ENCODE data around the gene CLHC1. TPM values are rescaled to one million over a fixed set of nuclear protein-coding genes. Genes with fewer than 3 reads are reported as not detected.
A peak's percentile ranks its signal among the peaks of the same experiment; 100 is the strongest.

Gene CLHC1
- total and polyA plus RNA-seq, 4 donors = 0.45 to 4.9 (median 2.6) TPM

DNA sequence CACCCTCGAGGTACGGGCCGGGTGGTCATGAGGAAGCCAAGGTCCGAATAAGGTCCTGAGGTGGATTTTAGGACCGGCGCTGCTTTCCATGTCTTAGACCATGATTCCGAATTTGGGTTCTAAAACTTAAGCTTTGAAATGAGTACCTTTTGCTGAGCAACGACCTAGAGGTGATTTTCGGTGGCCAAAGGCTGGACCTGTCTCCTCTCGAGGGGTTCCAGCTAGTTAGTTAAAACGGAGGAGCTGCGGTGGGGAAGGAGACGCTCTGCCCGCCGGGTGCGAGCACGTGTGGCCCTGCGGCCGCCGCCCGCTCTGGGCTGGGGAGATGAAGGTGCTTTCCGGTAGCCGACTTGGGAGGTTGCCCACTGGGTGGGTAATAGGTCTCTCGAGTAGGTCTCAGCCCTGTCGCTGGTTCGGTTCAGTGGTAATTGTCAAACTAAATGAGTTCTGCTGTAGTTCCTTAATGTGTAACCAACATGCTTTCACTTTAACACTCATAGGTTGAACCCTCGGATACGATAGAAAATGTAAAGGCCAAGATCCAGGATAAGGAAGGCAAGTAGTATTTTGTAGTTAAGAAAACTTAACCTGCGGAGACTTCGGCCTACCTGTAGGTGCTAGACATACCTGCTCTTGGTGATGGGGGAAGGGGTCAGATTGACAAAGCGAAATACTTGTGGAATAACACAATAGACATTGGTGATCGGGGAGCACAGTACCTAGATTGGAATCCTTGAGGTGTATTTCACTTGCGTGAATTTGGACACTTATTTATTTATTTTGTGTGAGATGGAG, 967 bp upstream of the CLHC1 start:
- Histone ChIP-seq H3K9me3 (ENCODE audit: control insufficient read depth in 4 of 4, low read length in 3 of 4) (no peaks in the 10 kb centered on the region), H3K27me3 (ENCODE audit: control insufficient read depth in 4 of 4, insufficient read depth in 4 of 4, low read length in 3 of 4) (no peaks in the 10 kb centered on the region), H3K4me3 (ENCODE audit: low read depth in 1 of 3, low read length in 3 of 3) (peak overlapping the region; percentile 69 to 99 (median 98)), H3K27ac (ENCODE audit: low read depth in 1 of 2, low read length in 2 of 2) (peak overlapping the region; percentile 89 to 96), H3K36me3 (ENCODE audit: control insufficient read depth in 4 of 4, insufficient read depth in 3 of 4, low read depth in 1 of 4, low read length in 3 of 4) (peaks cover 7 to 25% (median 23%) of the 10 kb centered on the region in 4 donors), H3K4me1 (ENCODE audit: control insufficient read depth in 4 of 4, insufficient read depth in 4 of 4, low read length in 3 of 4) (peaks cover 2 to 21% (median 11%) of the 10 kb centered on the region in 4 donors), H3K9ac (ENCODE audit: low read depth in 1 of 2, low read length in 2 of 2) (peak overlapping the region; percentile 91 to 98)
- DNase-seq (ENCODE audit: low spot score) = peak; percentile 52
- TF ChIP-seq, protein P1, sequence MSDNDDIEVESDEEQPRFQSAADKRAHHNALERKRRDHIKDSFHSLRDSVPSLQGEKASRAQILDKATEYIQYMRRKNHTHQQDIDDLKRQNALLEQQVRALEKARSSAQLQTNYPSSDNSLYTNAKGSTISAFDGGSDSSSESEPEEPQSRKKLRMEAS (IDR thresholded peaks at IDR 0.05) = no peak
- TF ChIP-seq, protein P2, sequence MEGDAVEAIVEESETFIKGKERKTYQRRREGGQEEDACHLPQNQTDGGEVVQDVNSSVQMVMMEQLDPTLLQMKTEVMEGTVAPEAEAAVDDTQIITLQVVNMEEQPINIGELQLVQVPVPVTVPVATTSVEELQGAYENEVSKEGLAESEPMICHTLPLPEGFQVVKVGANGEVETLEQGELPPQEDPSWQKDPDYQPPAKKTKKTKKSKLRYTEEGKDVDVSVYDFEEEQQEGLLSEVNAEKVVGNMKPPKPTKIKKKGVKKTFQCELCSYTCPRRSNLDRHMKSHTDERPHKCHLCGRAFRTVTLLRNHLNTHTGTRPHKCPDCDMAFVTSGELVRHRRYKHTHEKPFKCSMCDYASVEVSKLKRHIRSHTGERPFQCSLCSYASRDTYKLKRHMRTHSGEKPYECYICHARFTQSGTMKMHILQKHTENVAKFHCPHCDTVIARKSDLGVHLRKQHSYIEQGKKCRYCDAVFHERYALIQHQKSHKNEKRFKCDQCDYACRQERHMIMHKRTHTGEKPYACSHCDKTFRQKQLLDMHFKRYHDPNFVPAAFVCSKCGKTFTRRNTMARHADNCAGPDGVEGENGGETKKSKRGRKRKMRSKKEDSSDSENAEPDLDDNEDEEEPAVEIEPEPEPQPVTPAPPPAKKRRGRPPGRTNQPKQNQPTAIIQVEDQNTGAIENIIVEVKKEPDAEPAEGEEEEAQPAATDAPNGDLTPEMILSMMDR (IDR thresholded peaks at IDR 0.05; ENCODE audit: low read depth, low read length, missing input control) = no peak
- TF ChIP-seq, protein P3, sequence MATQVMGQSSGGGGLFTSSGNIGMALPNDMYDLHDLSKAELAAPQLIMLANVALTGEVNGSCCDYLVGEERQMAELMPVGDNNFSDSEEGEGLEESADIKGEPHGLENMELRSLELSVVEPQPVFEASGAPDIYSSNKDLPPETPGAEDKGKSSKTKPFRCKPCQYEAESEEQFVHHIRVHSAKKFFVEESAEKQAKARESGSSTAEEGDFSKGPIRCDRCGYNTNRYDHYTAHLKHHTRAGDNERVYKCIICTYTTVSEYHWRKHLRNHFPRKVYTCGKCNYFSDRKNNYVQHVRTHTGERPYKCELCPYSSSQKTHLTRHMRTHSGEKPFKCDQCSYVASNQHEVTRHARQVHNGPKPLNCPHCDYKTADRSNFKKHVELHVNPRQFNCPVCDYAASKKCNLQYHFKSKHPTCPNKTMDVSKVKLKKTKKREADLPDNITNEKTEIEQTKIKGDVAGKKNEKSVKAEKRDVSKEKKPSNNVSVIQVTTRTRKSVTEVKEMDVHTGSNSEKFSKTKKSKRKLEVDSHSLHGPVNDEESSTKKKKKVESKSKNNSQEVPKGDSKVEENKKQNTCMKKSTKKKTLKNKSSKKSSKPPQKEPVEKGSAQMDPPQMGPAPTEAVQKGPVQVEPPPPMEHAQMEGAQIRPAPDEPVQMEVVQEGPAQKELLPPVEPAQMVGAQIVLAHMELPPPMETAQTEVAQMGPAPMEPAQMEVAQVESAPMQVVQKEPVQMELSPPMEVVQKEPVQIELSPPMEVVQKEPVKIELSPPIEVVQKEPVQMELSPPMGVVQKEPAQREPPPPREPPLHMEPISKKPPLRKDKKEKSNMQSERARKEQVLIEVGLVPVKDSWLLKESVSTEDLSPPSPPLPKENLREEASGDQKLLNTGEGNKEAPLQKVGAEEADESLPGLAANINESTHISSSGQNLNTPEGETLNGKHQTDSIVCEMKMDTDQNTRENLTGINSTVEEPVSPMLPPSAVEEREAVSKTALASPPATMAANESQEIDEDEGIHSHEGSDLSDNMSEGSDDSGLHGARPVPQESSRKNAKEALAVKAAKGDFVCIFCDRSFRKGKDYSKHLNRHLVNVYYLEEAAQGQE (IDR thresholded peaks at IDR 0.05) = no peak
- TF ChIP-seq RXRA (IDR thresholded peaks at IDR 0.05) (no peak), RAD21 (IDR thresholded peaks at IDR 0.05) (no peak), FOXA2 (IDR thresholded peaks at IDR 0.05) (no peak), JUND (IDR thresholded peaks at IDR 0.05) (no peak), HNF4G (IDR thresholded peaks at IDR 0.05) (no peak), NR2F2 (IDR thresholded peaks at IDR 0.05) (no peak), GABPA (IDR thresholded peaks at IDR 0.05 in 1 of 2, conservative IDR thresholded peaks at IDR 0.05 in 1 of 2) (no peak), TAF1 (conservative IDR thresholded peaks at IDR 0.05) (no peak)
- 6% methylated on average over 33 of the region's 33 CpGs for WGBS

DNA sequence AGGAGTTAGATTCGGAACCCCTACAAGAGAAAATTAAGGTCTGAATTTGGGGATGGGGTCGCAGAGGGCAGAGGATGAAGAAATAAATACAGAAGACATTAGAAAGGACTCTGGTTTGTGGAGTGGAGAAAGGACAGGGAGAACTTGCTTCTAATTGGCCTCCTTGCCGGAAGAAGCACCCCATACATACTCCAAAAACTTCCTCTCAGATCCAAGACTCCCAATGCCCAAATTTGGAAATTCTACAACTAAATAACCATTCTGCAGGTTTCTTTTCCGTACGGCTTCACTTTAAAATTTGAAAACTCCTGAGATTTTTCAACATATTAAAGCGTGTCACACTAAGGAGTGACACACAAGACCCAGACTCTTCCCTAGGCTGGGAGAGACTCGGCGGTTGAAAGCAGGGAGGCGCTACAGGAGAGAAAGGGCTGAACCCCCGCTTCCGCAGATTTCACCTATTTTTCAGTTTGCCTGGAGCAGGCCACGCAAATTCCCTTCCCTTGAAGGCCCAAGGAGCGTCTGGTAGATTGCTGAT, 478 bp downstream of the CLHC1 start:
- no peak for DNase-seq (ENCODE audit: low spot score)
- Histone ChIP-seq H3K9ac (ENCODE audit: low read depth in 1 of 2, low read length in 2 of 2) (peak overlapping the region; percentile 62 to 79), H3K4me1 (ENCODE audit: control insufficient read depth in 4 of 4, insufficient read depth in 4 of 4, low read length in 3 of 4) (peaks cover 2 to 21% (median 11%) of the 10 kb centered on the region in 4 donors), H3K27me3 (ENCODE audit: control insufficient read depth in 4 of 4, insufficient read depth in 4 of 4, low read length in 3 of 4) (no peaks in the 10 kb centered on the region), H3K4me3 (ENCODE audit: low read depth in 1 of 3, low read length in 3 of 3) (peak overlapping the region; percentile 69 to 99 (median 98)), H3K36me3 (ENCODE audit: control insufficient read depth in 4 of 4, insufficient read depth in 3 of 4, low read depth in 1 of 4, low read length in 3 of 4) (peaks cover 7 to 22% (median 18%) of the 10 kb centered on the region in 4 donors), H3K9me3 (ENCODE audit: control insufficient read depth in 4 of 4, low read length in 3 of 4) (no peaks in the 10 kb centered on the region), H3K27ac (ENCODE audit: low read depth in 1 of 2, low read length in 2 of 2) (peak overlapping the region; percentile 89 to 96)
- TF ChIP-seq TAF1 (conservative IDR thresholded peaks at IDR 0.05) (no peak), RAD21 (IDR thresholded peaks at IDR 0.05) (no peak), FOXA1 (IDR thresholded peaks at IDR 0.05) (no peak), HNF4A (conservative IDR thresholded peaks at IDR 0.05) (no peak), YY1 (IDR thresholded peaks at IDR 0.05) (no peak), EGR1 (IDR thresholded peaks at IDR 0.05; ENCODE audit: low read depth in 2 of 2) (no peak), HNF4G (IDR thresholded peaks at IDR 0.05) (no peak)
- TF ChIP-seq, protein P3 (IDR thresholded peaks at IDR 0.05) = no peak
- TF ChIP-seq, protein P4, sequence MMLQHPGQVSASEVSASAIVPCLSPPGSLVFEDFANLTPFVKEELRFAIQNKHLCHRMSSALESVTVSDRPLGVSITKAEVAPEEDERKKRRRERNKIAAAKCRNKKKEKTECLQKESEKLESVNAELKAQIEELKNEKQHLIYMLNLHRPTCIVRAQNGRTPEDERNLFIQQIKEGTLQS (IDR thresholded peaks at IDR 0.05) = no peak
- WGBS = 9% methylated on average over 13 of the region's 13 CpGs
